ENCODE measurements around the gene TSC2.

The TSC2 gene

DNA sequence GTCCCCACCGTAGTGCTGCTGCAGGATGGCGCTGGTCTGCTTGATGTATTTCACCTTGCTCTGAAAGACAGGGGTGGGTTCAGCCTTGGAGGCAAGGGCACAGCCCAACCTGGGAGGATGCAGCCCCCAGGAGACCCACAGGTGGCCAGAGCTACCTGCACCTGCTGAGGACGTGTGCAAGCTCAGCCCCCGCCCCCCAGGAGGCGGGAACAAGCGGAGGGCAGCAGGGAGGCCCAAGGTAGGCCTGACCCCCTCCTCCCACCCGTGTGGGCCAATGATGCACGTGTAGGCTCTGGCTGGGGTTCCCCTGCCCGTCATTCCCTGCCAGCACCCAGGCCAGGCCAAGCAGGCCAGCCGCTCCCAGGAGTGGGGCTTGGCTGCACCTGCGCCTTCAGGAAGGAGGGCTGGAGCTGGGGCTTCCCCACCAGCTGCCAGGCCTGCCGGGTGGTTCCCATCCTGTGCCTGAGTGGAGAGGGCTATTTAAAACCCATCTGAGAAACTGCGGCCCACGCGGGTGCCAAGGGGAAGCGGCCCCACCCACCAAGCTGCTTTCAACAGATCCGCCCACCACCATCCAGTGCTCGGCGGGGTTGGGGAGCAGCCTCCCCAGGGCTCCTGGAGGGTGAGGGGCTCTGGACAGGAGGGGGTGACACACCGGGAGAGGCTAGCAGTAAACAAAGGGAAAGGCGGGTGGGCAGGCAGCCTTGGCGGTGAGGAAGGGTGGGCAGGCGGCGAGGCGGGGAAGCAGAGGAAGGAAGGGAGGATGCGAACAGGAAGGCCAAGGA lies 3.9 kb upstream of the TSC2 start:
- no peak for DNase-seq (ENCODE audit: low spot score)

DNA sequence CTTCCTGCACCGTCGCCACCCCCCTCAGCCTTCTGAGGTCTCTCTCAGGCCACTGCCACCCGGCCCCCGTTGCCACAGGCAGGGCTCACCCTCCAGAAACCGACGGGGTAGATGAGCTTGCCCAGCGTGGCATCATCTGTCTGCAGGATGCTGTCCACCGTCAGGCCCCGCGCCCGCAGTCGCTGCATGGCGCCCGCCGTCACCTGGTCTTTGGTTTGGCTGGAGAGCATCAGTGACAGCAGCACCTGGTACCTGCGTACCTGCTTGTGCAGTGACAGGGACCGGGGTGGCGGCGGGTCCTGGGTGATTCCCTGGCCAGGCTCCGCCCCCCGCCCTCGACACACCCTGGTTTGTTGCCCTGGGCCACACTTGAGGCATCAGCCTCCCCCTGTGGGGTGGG lies 3.2 kb upstream of the TSC2 start:
- DNase-seq (ENCODE audit: low spot score) = no peak

DNA sequence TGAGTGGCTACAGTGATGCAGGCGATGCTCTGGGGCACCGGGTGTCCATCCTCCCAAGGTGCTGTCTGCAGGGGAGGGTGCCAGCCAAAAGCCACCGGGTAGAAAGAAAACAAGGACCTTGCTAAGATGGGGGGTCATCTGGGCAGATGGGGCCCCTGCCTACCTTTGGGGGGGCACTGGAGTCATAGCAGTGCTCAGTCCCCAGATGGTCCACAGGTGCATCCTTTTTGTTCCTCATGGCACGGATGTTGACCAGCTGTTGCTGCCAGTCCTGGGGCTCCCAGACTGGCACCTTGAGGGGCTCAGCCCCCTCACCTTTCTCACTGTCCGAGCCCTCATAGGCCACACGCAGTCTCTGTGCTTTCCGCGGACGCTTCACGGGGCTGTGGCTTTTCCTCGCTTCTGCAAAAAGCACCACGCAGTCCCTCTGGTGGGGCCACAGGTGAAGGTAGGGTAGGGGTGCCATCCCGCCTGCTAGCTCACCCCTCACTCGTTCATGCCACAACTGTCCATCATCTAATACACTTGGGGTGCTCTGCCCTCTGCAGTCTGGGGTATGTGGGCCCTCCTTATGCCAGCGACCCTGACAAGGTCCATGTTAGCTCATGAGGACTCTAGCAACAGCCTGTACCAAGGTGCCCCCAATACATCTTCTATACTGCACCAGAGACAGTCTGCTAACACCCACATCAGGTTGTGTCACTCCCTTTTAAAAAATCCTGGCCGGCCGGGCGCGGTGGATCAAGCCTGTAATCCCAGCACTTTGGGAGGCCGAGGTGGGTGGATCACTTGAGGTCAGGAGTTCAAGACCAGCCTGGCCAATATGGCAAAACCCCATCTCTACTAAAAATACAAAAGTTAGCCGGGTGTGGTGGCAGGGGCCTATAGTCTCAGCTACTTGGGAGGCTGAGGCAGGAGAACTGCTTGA lies 1.6 kb upstream of the TSC2 start:
- no peak for DNase-seq (ENCODE audit: low spot score)

DNA sequence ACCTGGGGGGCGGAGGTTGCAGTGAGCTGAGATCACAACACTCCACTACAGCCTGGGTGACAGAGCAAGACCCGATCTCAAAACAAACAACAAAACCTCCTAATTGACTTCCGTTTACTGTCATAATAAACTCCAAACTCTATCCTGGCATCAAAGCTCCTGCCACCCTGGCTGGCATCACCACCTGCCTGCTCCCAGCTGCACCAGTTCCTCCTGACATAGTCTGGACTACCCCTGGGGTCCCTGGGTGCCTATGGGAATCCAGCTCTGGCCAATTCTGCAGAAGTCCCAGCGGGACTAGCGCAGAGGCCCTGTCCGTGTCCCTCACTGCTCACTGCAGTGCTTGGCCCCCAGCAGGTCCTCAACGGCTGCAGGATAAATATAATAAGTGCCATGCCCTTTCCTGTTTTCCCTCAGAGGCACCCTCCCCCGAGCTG lies 874 bp upstream of the TSC2 start:
- no peak for DNase-seq (ENCODE audit: low spot score)

DNA sequence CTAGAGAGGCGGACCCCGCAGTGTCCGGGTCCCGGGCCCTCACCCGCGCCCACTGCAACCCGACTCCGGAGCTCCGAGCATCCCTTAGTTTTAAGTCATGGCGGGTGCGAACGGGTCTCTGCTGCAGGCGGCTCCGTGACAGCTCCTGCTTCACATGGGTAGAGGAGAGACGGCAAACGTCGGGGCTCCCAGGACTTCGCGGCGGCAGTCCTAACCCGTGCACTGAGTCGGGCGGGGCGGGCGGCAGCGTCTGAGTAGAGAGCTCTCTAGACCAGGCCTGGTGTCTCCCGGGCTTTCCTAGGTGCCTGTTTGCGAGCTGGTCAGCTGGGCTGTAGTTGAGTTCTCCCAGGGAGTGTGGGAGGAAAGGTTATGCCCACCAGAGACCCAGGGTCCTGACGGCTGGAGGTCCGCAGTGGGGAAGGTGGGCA lies 345 bp downstream of the TSC2 start:
- DNase-seq (ENCODE audit: low spot score) = no peak

DNA sequence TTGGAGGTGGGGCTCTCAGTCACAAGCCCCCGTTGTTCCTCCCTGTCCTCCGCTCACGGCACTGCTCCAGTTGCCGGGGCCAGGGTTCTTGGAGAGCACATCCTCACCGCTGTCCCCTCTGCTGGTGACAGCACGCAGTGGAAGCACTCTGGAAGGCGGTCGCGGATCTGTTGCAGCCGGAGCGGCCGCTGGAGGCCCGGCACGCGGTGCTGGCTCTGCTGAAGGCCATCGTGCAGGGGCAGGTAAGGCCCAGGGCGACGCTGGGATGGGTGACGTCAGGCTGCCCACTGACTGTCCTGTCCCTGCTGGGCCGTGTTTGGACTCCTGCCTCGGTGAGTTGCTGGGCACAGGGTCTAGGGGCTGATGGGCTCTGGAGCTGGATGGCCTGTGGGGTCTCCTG lies 5.4 kb downstream of the TSC2 start:
- no peak for DNase-seq (ENCODE audit: low spot score)

DNA sequence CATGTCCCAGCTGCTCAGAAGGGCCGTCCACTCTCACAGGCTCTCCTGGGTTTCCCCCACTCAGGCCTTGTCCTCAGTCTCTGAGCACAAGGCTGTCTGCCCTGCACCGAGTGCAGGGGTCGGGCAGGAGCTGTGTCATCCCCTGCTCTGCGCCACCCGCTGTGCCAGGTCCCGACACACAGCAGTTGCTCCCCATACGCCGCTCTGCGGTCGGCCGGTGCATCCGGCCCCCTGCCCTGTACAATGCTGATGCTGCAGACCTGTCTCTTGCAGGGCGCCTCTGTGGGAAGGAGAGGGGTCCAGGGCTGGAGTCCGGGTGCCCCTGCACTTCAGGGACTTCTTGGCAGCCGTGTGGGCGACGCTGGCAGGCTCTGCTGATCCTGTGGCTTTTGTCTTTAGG lies 6.1 kb downstream of the TSC2 start:
- DNase-seq (ENCODE audit: low spot score) = no peak

DNA sequence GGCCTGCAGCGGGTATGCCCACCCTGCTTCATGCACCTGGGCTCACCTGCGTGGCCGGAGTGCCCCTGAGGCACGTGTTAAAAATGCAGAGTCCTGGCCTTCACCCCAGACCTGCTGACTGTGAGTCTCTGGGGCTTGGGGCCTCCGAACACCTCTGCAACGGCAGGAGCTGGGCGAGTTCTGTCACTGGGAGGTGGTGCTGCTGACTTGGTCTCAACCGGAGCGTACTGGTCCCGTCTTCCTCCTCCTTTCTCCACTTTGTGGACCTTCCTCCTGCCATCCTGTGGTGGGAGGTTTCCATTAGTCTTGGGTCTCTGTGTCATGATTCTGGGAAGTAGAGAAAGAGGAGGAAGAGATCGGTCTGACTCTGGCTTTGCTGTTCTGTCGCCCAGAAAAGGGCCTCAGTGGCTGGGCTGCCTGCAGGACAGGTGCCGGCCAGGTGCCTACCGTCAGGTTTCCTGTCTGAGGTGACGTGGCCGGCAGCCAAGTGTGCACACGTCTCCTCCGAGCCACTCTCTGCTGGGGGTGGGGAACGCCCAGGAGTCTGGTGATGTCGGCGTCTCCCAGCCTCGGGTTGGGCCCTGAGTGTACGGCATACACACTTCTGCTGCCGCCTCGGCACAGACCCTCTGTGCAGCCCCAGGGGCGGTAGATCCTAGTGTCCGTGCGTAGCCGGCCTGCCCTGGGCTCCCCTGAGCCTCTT lies 6.9 kb downstream of the TSC2 start:
- DNase-seq (ENCODE audit: low spot score) = no peak

DNA sequence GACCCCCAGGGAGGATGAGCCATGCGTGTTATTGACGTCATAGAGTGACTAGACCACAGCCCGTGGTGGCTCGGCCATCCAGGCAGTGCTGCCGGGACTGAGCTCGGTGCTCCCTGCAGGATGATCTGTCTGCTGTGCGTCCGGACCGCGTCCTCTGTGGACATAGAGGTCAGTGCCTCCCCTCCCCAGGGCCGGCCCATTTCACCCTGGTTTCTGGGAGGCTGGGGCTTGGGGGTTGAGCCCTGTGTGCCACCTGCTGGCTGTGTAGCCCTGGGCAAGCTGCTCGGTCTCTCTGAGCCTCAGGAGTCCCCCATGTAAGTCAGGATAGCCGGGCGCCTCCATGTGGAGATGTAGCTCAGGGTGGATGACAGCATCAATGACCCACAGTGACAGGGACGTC lies 8.3 kb downstream of the TSC2 start:
- no peak for DNase-seq (ENCODE audit: low spot score)

DNA sequence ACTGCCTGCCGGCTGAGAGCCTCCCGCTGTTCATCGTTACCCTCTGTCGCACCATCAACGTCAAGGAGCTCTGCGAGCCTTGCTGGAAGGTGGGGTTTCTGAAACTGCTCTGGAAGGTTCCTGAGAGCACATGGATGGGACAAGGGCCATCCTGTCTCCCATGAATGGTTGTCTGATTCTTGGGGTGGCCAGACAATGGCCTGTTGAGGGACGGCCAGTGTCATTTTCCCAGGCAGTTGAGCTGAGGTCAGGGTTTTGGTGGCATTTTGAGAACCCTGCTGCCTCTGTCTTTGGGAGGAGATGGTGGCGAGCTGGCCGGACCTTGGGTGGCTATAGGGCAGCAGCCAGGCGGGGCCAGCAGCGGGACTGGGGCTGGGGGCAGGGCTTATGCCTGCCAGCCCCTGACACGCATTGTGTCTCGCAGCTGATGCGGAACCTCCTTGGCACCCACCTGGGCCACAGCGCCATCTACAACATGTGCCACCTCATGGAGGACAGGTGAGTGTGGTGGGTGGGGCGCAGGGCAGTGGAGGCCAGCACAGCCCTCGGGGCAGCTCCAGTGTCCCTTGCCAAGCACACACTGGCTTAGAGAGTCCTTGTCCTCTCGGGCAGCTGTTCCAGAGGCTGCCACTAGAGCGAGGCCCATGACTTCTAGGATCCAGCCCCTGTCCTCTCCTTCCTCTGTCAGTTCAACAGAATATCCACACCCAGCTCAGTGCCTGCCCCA lies 9.1 kb downstream of the TSC2 start:
- peak; percentile 62 for DNase-seq (ENCODE audit: low spot score)

DNA sequence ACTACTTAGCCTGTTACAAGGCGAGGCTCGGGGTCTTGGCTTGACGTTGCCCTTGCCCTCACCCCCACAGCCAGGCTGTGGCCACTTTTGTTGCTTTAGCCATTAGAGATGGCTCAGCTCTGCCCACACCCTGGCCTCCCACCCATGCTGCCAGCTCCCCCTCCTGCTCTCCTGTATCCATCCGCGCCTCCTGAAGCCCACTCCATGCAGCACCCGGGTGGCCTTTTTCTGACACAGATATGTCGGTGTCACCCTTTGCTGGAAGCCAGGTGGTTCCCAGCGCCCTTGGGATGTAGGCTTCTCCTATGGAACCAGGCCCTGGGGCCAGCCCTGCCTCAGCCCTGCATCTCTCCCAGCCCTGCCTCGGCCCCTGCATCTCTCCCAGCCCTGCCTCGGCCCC lies 9.7 kb downstream of the TSC2 start:
- no peak for DNase-seq (ENCODE audit: low spot score)

DNA sequence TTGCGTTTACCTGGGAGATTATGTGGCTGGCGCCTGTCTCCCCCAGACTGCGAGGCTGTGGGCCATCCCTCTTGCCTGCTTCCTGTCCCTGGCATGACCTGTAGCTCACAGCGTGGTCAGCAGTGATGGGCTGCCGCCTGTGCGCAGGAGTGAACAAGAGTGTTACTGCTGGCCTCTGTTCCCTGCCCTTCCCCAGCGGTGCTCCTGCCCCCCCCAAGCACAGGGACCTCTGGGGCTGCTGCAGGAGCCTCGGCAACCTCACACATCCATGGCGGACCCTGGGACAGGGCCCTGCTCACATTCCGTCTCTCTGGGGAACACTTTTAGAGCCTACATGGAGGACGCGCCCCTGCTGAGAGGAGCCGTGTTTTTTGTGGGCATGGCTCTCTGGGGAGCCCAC lies 10.6 kb downstream of the TSC2 start:
- DNase-seq (ENCODE audit: low spot score) = no peak

DNA sequence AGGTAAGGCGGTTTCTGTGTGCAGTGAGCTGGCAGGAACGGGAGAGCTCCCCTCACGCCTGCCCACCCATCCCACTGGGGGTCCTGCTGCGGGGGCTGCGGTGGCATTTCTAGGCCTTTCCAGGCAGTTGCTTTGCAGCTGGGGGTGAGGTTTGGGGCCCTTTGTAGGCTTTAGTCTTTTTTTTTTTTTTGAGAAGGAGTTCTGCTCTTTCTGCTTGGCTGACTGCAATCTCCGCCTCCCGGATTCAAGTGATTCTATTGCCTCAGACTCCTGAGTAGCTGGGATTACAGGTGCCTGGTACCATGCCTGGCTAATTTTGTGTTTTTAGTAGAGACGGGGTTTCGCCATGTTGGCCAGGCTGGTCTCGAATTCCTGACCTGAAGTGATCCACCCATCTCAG lies 11.1 kb downstream of the TSC2 start:
- DNase-seq (ENCODE audit: low spot score) = no peak

DNA sequence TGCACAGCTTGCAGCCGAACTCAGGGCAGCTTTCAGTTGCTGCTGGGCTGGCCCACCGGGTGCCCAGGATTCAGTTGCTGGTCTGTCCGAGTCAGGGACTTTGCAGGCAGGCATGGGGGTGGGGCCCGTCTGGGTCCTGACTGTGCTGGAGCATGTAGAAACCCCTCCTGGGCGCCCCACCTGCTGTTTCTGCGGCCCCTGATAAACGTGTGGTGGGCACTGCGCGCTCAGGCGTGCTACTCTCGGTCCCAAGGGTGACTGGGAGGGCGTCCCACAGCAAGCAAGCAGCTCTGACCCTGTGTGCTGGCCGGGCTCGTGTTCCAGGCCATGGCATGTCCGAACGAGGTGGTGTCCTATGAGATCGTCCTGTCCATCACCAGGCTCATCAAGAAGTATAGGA lies 12.6 kb downstream of the TSC2 start:
- DNase-seq (ENCODE audit: low spot score) = no peak

DNA sequence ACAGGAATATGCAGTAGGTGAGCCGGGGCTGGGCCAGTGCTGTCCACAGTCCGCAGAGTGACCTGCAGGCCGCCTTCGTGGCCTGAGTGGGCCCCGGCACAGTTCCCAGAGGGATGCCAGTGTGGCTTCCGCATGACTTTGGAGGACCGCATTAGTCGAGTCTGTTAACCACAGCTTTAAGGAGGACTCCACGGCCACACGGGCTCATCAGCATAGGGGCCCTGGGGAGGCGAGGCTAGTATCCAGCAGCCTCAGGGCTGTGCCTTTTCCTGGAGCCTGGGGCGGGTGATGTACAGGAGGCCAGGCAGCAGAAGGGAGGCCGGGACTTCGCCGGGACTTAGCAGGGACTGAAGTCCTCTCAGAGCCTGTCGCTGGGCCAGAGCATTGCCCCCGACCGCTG lies 13.2 kb downstream of the TSC2 start:
- DNase-seq (ENCODE audit: low spot score) = no peak

DNA sequence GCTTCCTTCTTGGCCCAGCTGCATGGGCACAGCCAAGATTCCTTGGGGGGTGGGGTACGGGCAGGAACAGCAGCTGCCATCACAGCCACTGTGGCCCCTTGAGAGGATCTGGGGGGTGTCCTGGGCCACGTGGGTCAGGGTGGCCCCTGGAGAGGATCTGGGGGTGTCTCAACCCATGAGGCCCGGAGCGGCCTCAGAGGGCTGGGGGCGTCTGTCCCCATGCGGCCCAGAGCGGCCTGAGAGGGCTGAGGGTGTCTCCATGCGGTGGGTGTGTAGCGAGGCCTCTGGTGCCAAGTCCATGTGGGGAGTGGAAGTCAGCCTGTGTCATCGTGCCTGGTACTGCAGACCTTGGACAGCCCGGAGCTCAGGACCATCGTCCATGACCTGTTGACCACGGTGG lies 13.7 kb downstream of the TSC2 start:
- DNase-seq (ENCODE audit: low spot score) = no peak

DNA sequence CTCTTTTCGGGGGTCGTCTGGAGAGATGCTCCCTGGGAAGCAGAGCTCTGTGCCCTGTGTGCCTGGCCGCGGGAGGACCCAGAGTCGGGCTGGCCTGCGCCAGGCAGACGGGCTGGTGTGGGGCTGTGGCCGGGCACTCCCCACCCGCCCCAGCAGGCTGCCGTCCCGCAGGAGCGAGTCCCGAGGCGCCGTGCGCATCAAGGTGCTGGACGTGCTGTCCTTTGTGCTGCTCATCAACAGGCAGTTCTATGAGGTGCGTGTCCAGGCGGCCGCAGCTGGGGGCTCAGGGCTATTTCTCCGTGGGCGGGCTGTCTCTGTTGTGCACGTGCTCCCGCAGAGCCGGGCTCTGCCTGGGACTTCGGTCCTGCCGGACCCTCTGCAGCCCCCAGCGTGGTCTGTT lies 15.0 kb downstream of the TSC2 start:
- no peak for DNase-seq (ENCODE audit: low spot score)

DNA sequence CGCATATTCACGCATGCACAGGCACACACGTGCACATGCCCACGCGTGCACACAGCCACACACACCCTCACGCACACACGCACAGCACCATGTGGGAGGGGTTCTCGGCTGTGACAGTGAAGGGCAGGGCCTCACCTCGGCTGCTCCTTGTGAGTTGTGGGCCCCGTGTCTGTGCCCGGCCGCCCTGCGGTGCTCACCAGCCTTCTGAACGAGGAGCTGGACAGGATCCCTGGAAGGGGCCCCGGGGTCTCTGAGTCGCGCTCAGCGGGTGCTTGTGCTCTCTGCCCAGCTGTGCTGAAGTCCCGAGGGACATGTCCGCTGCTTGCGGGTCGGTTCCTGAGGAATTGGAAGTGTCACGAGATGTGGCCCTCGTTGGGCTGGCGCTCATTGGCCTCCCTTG lies 16.1 kb downstream of the TSC2 start:
- DNase-seq (ENCODE audit: low spot score) = no peak

DNA sequence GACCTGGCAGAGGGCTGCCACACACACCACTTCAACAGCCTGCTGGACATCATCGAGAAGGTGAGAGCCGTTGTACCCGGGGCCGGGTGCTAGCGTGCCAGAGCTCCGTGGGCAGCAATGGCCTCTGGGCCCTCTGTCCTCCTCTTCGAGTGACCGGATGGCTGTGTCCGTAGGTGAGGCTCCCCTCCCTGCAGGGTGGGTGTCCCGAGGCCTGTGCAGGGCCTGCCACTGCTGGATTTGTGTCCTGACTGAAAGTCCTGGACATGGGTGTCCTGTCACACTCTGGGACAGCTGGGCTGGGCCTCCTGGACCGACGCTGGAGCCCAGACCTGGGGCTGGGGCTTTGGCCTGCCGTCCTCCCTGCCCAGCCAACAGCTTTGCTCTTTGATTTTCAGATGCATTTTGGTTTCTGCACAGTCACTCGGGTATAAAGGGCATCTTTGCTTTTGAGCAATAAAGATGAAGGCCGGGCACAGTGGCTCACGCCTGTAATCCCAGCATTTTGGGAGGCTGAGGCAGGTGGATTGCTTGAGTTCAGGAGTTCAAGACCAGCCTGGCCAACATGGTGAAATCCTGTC lies 16.7 kb downstream of the TSC2 start:
- no peak for DNase-seq (ENCODE audit: low spot score)

DNA sequence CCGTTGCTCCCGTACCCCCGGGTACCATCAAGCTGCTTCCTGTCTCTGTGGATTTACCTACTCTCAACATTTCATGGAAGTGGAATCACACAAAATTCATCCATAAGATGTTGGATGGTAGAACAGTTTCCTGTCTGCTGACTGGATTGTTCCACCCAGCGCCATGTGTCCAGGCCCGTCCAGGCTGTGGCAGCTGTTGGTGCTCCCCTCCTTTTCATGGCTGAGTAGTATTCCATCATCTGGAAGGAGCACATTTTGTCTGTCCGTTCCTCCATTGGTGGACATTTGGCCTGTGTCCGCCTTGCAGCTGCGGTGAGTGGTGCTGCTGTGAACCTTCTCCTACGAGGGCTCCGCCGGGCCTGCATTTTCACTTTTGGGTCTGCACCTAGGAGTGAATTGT lies 18.4 kb downstream of the TSC2 start:
- no peak for DNase-seq (ENCODE audit: low spot score)

DNA sequence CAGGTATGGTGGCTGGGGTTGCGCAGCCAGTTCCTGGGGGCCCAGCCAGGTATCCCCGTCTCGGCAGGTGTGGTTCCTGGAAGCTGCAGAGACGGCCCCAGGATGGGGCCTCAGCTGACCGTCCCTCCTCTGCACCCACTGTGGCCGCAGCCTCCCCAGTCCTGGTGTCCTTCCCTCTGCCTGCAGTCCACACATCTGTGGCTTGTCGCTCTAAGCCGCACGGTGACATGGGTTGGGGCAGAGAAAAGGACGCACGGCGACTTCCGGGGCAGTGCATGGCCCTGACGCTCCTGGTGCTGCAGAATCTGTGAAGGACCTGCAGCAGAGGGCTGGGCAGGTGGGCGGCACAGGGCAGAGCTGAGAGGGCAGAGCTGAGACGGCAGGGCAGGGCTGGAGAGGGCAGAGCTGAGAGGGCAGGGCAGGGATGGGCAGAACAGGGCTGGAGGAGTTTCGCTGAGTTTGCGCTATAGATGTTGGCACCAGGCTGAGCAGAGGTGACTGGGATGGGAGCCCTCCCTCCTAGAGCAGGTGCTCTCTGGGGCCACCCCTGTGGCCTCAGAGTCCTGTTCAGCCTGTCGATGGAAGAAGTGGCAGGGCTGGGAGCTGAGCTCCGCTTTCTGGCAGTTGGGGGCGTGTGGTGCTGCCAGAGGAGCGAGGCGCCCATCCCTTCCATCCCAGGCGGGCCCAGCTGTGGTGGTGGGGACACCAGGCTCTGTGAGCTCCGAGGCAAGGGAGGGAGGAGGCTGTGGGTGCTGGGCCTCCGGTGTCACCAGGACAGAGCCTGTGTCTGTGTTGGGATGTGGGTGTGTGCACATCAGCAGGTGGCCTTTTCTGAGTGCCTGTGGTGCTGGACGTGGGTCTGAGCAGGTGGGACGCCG lies 23.0 kb downstream of the TSC2 start:
- DNase-seq (ENCODE audit: low spot score) = no peak

Data from D341Med (cell line).